HepG2 (cell line): ENCODE results near the gene NECTIN2. TPM values are rescaled to one million over a fixed set of nuclear protein-coding genes. Genes with fewer than 3 reads are reported as not detected.

ENCODE experiments used
- JDP2 ChIP-seq: sonication (generic); formaldehyde crosslinking; IDR thresholded peaks from 2 replicates; pipeline ENCODE4 v1.8.1; 2022; ENCODE audit warnings: missing genetic modification reagents, borderline replicate concordance
- MYNN ChIP-seq: sonication (generic); formaldehyde crosslinking; IDR thresholded peaks from 2 replicates; pipeline ENCODE4 v1.4.0; 2020; ENCODE audit warnings: mild to moderate bottlenecking, low read depth, missing genetic modification reagents
- NCOA2 ChIP-seq: sonication (generic); formaldehyde crosslinking; IDR thresholded peaks from 2 replicates; pipeline ENCODE4 v1.8.0; 2022; ENCODE audit warnings: inconsistent platforms
- RARG ChIP-seq: sonication (generic); formaldehyde crosslinking; IDR thresholded peaks from 2 replicates; pipeline ENCODE4 v1.4.0; 2020; ENCODE audit warnings: low read depth, mild to moderate bottlenecking, missing genetic modification reagents
- ZNF235 ChIP-seq: sonication (generic); formaldehyde crosslinking; IDR thresholded peaks from 2 replicates; pipeline ENCODE4 v1.8.1; 2023; ENCODE audit warnings: mild to moderate bottlenecking, missing genetic modification reagents, borderline replicate concordance
- ZNF260 ChIP-seq: sonication (generic); formaldehyde crosslinking; IDR thresholded peaks from 2 replicates; pipeline ENCODE4 v1.4.0; 2020; ENCODE audit warnings: missing genetic modification reagents, low read depth, mild to moderate bottlenecking, borderline replicate concordance
- ZNF337 ChIP-seq: sonication (generic); formaldehyde crosslinking; IDR thresholded peaks from 2 replicates; pipeline ENCODE4 v1.5.1; 2020; ENCODE audit warnings: missing genetic modification reagents, low read depth, mild to moderate bottlenecking, borderline replicate concordance
- ZNF367 ChIP-seq: sonication (generic); formaldehyde crosslinking; IDR thresholded peaks from 2 replicates; pipeline ENCODE4 v1.4.0; 2020; ENCODE audit warnings: missing genetic modification reagents, borderline replicate concordance
- ZNF577 ChIP-seq: sonication (generic); formaldehyde crosslinking; IDR thresholded peaks from 2 replicates; pipeline ENCODE4 v1.4.0; 2020; ENCODE audit warnings: mild to moderate bottlenecking, low read depth, missing genetic modification reagents, borderline replicate concordance
- ZNF614 ChIP-seq: IDR thresholded peaks from 2 replicates; pipeline ENCODE4 v1.6.1; 2018; ENCODE audit warnings: missing biosample characterization, missing genetic modification reagents, inconsistent platforms, borderline replicate concordance
- polyA plus RNA-seq, 8 experiments: library from polyadenylated mRNA; depleted of rRNA in 3 of 8; stranded (reverse) in 7 of 8; unstranded in 1 of 8; fragments of >200 nt; fragmentation: Illumina TruSeq in 4 of 8; extraction: Trizol in 4 of 8; gene quantifications; 2 replicates each; pipeline versions ENCODE4 v1.2.1 to v1.2.3, GENCODE V29; 2011 to 2016; ENCODE audit warnings: low read depth in 4 of 8, missing spikeins in 1 of 8, mixed read lengths in 1 of 8; ENCODE audit not compliant: insufficient read depth in 1 of 8
- total RNA-seq, 5 experiments: library from RNA; depleted of rRNA; stranded (reverse); fragments of >200 nt; fragmentation: Illumina TruSeq; extraction: Trizol; gene quantifications; 2 replicates each; pipeline ENCODE4 v1.2.3, GENCODE V29; 2016; ENCODE audit warnings: low read depth in 1 of 5
- TF ChIP-seq, protein P1 (sequence below), 2 experiments: fragments of 450-650 bp in 1 of 2; sonication (generic) in 1 of 2; formaldehyde crosslinking in 1 of 2; IDR thresholded peaks; 2 replicates each; pipeline versions ENCODE4 v1.6.1 to v1.8.0; 2016 to 2022; ENCODE audit warnings: antibody characterized with exemption in 1 of 2, mild to moderate bottlenecking in 1 of 2, missing genetic modification reagents in 1 of 2
- TF ChIP-seq, protein P2 (sequence below): IDR thresholded peaks from 2 replicates; pipeline ENCODE4 v1.6.1; 2016; ENCODE audit warnings: control low read depth
- TF ChIP-seq, protein P3 (sequence below): sonication (generic); formaldehyde crosslinking; IDR thresholded peaks from 2 replicates; pipeline ENCODE4 v1.4.0; 2020; ENCODE audit warnings: missing genetic modification reagents, mild to moderate bottlenecking, borderline replicate concordance
- TF ChIP-seq, protein P4 (sequence below): IDR thresholded peaks from 2 replicates; pipeline ENCODE4 v1.6.1; 2016
- TF ChIP-seq, protein P5 (sequence below): sonication (generic); formaldehyde crosslinking; IDR thresholded peaks from 2 replicates; pipeline ENCODE4 v1.8.0; 2022; ENCODE audit warnings: missing genetic modification reagents, low read depth, mild to moderate bottlenecking, borderline replicate concordance

Gene NECTIN2
- total and polyA plus RNA-seq, 2 of the 13 experiments (the other 11 are each of a cell fraction or from before 2014, with no cell fraction given): 75.4 to 114 TPM

DNA sequence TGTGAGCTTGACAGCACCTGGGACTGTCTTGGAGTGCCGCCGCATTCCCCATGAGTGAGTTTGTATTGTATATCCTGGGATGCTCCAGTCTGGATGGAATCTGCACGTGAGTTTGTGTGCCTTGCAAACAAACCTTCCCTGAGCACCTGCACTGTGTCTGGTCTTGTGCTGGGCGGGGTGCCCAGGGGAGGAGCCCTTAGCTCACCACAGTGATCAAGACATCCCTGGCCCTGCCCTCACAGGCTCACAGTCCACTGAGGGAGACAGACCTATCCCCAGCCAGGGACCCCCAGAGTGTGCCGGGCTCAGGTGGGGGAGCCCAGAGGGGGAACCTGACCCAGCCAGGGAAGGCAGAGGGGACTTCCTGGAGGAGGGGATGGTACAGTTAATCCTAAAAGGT lies 38.9 kb upstream of the NECTIN2 start (continued):
- TF ChIP-seq, protein P1, sequence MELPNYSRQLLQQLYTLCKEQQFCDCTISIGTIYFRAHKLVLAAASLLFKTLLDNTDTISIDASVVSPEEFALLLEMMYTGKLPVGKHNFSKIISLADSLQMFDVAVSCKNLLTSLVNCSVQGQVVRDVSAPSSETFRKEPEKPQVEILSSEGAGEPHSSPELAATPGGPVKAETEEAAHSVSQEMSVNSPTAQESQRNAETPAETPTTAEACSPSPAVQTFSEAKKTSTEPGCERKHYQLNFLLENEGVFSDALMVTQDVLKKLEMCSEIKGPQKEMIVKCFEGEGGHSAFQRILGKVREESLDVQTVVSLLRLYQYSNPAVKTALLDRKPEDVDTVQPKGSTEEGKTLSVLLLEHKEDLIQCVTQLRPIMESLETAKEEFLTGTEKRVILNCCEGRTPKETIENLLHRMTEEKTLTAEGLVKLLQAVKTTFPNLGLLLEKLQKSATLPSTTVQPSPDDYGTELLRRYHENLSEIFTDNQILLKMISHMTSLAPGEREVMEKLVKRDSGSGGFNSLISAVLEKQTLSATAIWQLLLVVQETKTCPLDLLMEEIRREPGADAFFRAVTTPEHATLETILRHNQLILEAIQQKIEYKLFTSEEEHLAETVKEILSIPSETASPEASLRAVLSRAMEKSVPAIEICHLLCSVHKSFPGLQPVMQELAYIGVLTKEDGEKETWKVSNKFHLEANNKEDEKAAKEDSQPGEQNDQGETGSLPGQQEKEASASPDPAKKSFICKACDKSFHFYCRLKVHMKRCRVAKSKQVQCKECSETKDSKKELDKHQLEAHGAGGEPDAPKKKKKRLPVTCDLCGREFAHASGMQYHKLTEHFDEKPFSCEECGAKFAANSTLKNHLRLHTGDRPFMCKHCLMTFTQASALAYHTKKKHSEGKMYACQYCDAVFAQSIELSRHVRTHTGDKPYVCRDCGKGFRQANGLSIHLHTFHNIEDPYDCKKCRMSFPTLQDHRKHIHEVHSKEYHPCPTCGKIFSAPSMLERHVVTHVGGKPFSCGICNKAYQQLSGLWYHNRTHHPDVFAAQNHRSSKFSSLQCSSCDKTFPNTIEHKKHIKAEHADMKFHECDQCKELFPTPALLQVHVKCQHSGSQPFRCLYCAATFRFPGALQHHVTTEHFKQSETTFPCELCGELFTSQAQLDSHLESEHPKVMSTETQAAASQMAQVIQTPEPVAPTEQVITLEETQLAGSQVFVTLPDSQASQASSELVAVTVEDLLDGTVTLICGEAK (IDR thresholded peaks at IDR 0.05): no peak
- TF ChIP-seq, protein P1 (CRISPR knock-in tag; IDR thresholded peaks at IDR 0.05): no peak
- TF ChIP-seq NCOA2: peak; percentile 68
- no peak for TF ChIP-seq ZNF235 (CRISPR knock-in tag)
- TF ChIP-seq MYNN: no peak
- TF ChIP-seq ZNF260 (CRISPR knock-in tag): no peak
- TF ChIP-seq ZNF577 (CRISPR knock-in tag): no peak
- TF ChIP-seq, protein P2, sequence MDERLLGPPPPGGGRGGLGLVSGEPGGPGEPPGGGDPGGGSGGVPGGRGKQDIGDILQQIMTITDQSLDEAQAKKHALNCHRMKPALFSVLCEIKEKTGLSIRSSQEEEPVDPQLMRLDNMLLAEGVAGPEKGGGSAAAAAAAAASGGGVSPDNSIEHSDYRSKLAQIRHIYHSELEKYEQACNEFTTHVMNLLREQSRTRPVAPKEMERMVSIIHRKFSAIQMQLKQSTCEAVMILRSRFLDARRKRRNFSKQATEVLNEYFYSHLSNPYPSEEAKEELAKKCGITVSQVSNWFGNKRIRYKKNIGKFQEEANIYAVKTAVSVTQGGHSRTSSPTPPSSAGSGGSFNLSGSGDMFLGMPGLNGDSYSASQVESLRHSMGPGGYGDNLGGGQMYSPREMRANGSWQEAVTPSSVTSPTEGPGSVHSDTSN: no peak
- no peak for TF ChIP-seq JDP2 (CRISPR knock-in tag)
- TF ChIP-seq ZNF367: no peak
- TF ChIP-seq, protein P3, sequence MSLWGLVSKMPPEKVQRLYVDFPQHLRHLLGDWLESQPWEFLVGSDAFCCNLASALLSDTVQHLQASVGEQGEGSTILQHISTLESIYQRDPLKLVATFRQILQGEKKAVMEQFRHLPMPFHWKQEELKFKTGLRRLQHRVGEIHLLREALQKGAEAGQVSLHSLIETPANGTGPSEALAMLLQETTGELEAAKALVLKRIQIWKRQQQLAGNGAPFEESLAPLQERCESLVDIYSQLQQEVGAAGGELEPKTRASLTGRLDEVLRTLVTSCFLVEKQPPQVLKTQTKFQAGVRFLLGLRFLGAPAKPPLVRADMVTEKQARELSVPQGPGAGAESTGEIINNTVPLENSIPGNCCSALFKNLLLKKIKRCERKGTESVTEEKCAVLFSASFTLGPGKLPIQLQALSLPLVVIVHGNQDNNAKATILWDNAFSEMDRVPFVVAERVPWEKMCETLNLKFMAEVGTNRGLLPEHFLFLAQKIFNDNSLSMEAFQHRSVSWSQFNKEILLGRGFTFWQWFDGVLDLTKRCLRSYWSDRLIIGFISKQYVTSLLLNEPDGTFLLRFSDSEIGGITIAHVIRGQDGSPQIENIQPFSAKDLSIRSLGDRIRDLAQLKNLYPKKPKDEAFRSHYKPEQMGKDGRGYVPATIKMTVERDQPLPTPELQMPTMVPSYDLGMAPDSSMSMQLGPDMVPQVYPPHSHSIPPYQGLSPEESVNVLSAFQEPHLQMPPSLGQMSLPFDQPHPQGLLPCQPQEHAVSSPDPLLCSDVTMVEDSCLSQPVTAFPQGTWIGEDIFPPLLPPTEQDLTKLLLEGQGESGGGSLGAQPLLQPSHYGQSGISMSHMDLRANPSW (CRISPR knock-in tag): no peak
- TF ChIP-seq, protein P4, sequence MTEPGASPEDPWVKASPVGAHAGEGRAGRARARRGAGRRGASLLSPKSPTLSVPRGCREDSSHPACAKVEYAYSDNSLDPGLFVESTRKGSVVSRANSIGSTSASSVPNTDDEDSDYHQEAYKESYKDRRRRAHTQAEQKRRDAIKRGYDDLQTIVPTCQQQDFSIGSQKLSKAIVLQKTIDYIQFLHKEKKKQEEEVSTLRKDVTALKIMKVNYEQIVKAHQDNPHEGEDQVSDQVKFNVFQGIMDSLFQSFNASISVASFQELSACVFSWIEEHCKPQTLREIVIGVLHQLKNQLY (CRISPR knock-in tag): peak; percentile 79
- TF ChIP-seq, protein P5, sequence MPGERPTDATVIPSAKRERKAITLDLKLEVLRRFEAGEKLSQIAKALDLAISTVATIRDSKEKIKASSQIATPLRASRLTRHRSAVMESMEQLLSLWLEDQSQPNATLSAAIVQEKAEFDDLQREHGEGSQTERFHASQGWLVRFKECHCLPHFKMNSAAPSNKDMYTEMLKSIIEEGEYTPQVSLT (CRISPR knock-in tag): no peak
- TF ChIP-seq ZNF614 (CRISPR knock-in tag): 0 out of 2 replicates have a peak, but pooled peaks have one; percentile 33
- no peak for TF ChIP-seq ZNF337
- TF ChIP-seq RARG: no peak
